HepG2 (cell line): ENCODE data around the gene ZNF445. TPM values are rescaled to one million over a fixed set of nuclear protein-coding genes. Genes with fewer than 3 reads are reported as not detected.

Experiments
- AGO2 ChIP-seq: fragments of 200-400 bp; formaldehyde crosslinking; optimal IDR thresholded peaks from 2 replicates; pipeline ENCODE3; 2017; ENCODE audit warnings: mild to moderate bottlenecking, low read depth, low read length, moderate library complexity
- ESRRA ChIP-seq: sonication (generic); formaldehyde crosslinking; IDR thresholded peaks from 2 replicates; pipeline ENCODE4 v1.5.1; 2020; ENCODE audit warnings: mild to moderate bottlenecking, low read depth, missing genetic modification reagents
- MTF1 ChIP-seq: sonication (generic); formaldehyde crosslinking; IDR thresholded peaks from 2 replicates; pipeline ENCODE4 v1.5.0; 2020; ENCODE audit warnings: missing genetic modification reagents
- PAF1 ChIP-seq: IDR thresholded peaks from 2 replicates; pipeline ENCODE4 v1.6.1; 2016; ENCODE audit warnings: missing genetic modification reagents, missing compliant biosample characterization
- RXRB ChIP-seq: IDR thresholded peaks from 2 replicates; pipeline ENCODE4 v1.6.1; 2016; ENCODE audit warnings: borderline replicate concordance, missing genetic modification reagents, missing compliant biosample characterization
- SCMH1 ChIP-seq: sonication (generic); formaldehyde crosslinking; IDR thresholded peaks from 2 replicates; pipeline ENCODE4 v1.9.0; 2021; ENCODE audit warnings: missing genetic modification reagents, mild to moderate bottlenecking, borderline replicate concordance
- TBX3 ChIP-seq: fragments of 450-650 bp; IDR thresholded peaks from 2 replicates; pipeline ENCODE4 v1.6.1; 2017; ENCODE audit warnings: antibody characterized with exemption, mild to moderate bottlenecking, inconsistent platforms, borderline replicate concordance
- TMF1 ChIP-seq: sonication (generic); formaldehyde crosslinking; IDR thresholded peaks from 2 replicates; pipeline ENCODE4 v1.8.1; 2022; ENCODE audit warnings: low read depth, missing genetic modification reagents
- ZMAT3 ChIP-seq: sonication (generic); formaldehyde crosslinking; conservative IDR thresholded peaks from 2 replicates; pipeline ENCODE4 v1.7.0; 2021; ENCODE audit warnings: missing genetic modification reagents
- ZNF264 ChIP-seq: sonication (generic); formaldehyde crosslinking; IDR thresholded peaks from 2 replicates; pipeline ENCODE4 v1.4.0; 2020; ENCODE audit warnings: missing genetic modification reagents
- ZNF552 ChIP-seq: sonication (generic); formaldehyde crosslinking; IDR thresholded peaks from 2 replicates; pipeline ENCODE4 v1.9.0; 2022; ENCODE audit warnings: missing genetic modification reagents, mild to moderate bottlenecking, borderline replicate concordance
- polyA plus RNA-seq, 8 experiments: library from polyadenylated mRNA; depleted of rRNA in 3 of 8; stranded (reverse) in 7 of 8; unstranded in 1 of 8; fragments of >200 nt; fragmentation: Illumina TruSeq in 4 of 8; extraction: Trizol in 4 of 8; gene quantifications; 2 replicates each; pipeline versions ENCODE4 v1.2.1 to v1.2.3, GENCODE V29; 2011 to 2016; ENCODE audit warnings: low read depth in 4 of 8, missing spikeins in 1 of 8, mixed read lengths in 1 of 8; ENCODE audit not compliant: insufficient read depth in 1 of 8
- total RNA-seq, 5 experiments: library from RNA; depleted of rRNA; stranded (reverse); fragments of >200 nt; fragmentation: Illumina TruSeq; extraction: Trizol; gene quantifications; 2 replicates each; pipeline ENCODE4 v1.2.3, GENCODE V29; 2016; ENCODE audit warnings: low read depth in 1 of 5
- TF ChIP-seq, protein P1 (sequence below): sonication (generic); formaldehyde crosslinking; IDR thresholded peaks from 2 replicates; pipeline ENCODE4 v1.5.1; 2020; ENCODE audit warnings: mild to moderate bottlenecking, missing genetic modification reagents, moderate library complexity
- TF ChIP-seq, protein P2 (sequence below): sonication (generic); formaldehyde crosslinking; IDR thresholded peaks from 2 replicates; pipeline ENCODE4 v1.4.0; 2020; ENCODE audit warnings: missing genetic modification reagents, borderline replicate concordance
- TF ChIP-seq, protein P3 (sequence below): sonication (generic); formaldehyde crosslinking; IDR thresholded peaks from 2 replicates; pipeline ENCODE4 v1.5.0; 2020; ENCODE audit warnings: mild to moderate bottlenecking, missing genetic modification reagents
- TF ChIP-seq, protein P4 (sequence below): IDR thresholded peaks from 2 replicates; pipeline ENCODE4 v1.6.1; 2016; ENCODE audit warnings: control low read depth
- TF ChIP-seq, protein P5 (sequence below): sonication (generic); IDR thresholded peaks from 2 replicates; pipeline ENCODE4 v1.6.1; 2016; ENCODE audit warnings: low read depth, borderline replicate concordance

Gene ZNF445
- total and polyA plus RNA-seq, 2 of the 13 experiments (the other 11 are each of a cell fraction or from before 2014, with no cell fraction given), result 4.4 to 10.3 TPM

DNA sequence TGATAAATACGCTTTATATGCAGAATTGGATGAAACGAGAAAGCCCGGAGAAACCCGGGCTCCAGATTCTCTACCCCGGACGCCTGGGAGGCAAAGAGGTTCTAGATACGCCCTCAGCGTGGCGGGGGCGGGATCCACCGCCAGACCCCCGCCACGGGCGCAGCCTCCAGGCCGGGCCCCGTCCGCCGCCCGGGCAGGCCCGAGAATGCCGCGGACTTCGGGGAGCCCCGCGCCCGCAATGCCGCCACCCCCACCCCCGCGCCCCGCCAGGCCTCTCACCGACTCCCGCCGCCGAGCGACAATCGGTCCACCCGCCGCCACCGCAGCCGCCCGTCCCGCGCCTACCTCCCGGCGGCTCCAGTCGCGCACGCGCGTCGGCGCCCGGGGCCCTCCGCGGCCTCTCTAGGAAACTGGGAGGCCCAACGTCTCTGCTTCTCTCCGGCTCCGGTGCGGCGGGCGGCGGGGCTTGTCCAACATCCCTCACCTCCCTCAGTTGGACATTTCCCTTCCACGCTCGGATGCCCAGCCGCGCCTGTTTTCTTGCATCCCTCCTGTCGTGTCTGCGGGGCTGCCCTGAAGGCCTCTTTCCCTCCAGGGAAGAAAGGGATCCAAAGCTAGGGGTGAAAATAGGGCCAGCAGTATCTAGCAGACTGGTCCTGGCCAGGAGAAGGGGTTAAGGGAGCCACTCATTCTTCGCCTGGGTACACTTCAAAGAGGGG is at the start of gene ZNF445 (continued):
- peak; percentile 65 for TF ChIP-seq AGO2
- TF ChIP-seq ZNF552 (CRISPR knock-in tag), result no peak
- TF ChIP-seq, protein P1, sequence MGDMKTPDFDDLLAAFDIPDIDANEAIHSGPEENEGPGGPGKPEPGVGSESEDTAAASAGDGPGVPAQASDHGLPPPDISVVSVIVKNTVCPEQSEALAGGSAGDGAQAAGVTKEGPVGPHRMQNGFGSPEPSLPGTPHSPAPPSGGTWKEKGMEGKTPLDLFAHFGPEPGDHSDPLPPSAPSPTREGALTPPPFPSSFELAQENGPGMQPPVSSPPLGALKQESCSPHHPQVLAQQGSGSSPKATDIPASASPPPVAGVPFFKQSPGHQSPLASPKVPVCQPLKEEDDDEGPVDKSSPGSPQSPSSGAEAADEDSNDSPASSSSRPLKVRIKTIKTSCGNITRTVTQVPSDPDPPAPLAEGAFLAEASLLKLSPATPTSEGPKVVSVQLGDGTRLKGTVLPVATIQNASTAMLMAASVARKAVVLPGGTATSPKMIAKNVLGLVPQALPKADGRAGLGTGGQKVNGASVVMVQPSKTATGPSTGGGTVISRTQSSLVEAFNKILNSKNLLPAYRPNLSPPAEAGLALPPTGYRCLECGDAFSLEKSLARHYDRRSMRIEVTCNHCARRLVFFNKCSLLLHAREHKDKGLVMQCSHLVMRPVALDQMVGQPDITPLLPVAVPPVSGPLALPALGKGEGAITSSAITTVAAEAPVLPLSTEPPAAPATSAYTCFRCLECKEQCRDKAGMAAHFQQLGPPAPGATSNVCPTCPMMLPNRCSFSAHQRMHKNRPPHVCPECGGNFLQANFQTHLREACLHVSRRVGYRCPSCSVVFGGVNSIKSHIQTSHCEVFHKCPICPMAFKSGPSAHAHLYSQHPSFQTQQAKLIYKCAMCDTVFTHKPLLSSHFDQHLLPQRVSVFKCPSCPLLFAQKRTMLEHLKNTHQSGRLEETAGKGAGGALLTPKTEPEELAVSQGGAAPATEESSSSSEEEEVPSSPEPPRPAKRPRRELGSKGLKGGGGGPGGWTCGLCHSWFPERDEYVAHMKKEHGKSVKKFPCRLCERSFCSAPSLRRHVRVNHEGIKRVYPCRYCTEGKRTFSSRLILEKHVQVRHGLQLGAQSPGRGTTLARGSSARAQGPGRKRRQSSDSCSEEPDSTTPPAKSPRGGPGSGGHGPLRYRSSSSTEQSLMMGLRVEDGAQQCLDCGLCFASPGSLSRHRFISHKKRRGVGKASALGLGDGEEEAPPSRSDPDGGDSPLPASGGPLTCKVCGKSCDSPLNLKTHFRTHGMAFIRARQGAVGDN (CRISPR knock-in tag), result peak; percentile 82
- TF ChIP-seq ZMAT3, result no peak
- TF ChIP-seq, protein P2, sequence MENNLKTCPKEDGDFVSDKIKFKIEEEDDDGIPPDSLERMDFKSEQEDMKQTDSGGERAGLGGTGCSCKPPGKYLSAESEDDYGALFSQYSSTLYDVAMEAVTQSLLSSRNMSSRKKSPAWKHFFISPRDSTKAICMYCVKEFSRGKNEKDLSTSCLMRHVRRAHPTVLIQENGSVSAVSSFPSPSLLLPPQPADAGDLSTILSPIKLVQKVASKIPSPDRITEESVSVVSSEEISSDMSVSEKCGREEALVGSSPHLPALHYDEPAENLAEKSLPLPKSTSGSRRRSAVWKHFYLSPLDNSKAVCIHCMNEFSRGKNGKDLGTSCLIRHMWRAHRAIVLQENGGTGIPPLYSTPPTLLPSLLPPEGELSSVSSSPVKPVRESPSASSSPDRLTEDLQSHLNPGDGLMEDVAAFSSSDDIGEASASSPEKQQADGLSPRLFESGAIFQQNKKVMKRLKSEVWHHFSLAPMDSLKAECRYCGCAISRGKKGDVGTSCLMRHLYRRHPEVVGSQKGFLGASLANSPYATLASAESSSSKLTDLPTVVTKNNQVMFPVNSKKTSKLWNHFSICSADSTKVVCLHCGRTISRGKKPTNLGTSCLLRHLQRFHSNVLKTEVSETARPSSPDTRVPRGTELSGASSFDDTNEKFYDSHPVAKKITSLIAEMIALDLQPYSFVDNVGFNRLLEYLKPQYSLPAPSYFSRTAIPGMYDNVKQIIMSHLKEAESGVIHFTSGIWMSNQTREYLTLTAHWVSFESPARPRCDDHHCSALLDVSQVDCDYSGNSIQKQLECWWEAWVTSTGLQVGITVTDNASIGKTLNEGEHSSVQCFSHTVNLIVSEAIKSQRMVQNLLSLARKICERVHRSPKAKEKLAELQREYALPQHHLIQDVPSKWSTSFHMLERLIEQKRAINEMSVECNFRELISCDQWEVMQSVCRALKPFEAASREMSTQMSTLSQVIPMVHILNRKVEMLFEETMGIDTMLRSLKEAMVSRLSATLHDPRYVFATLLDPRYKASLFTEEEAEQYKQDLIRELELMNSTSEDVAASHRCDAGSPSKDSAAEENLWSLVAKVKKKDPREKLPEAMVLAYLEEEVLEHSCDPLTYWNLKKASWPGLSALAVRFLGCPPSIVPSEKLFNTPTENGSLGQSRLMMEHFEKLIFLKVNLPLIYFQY (CRISPR knock-in tag), result no peak
- no peak for TF ChIP-seq TMF1 (CRISPR knock-in tag)
- TF ChIP-seq, protein P3, sequence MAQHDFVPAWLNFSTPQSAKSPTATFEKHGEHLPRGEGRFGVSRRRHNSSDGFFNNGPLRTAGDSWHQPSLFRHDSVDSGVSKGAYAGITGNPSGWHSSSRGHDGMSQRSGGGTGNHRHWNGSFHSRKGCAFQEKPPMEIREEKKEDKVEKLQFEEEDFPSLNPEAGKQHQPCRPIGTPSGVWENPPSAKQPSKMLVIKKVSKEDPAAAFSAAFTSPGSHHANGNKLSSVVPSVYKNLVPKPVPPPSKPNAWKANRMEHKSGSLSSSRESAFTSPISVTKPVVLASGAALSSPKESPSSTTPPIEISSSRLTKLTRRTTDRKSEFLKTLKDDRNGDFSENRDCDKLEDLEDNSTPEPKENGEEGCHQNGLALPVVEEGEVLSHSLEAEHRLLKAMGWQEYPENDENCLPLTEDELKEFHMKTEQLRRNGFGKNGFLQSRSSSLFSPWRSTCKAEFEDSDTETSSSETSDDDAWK (CRISPR knock-in tag), result no peak
- TF ChIP-seq SCMH1, result no peak
- no peak for TF ChIP-seq MTF1
- no peak for TF ChIP-seq RXRB
- no peak for TF ChIP-seq TBX3
- no peak for TF ChIP-seq ZNF264 (CRISPR knock-in tag)
- TF ChIP-seq PAF1, result no peak
- TF ChIP-seq, protein P4, sequence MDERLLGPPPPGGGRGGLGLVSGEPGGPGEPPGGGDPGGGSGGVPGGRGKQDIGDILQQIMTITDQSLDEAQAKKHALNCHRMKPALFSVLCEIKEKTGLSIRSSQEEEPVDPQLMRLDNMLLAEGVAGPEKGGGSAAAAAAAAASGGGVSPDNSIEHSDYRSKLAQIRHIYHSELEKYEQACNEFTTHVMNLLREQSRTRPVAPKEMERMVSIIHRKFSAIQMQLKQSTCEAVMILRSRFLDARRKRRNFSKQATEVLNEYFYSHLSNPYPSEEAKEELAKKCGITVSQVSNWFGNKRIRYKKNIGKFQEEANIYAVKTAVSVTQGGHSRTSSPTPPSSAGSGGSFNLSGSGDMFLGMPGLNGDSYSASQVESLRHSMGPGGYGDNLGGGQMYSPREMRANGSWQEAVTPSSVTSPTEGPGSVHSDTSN (CRISPR knock-in tag), result no peak
- no peak for TF ChIP-seq ESRRA
- TF ChIP-seq, protein P5, sequence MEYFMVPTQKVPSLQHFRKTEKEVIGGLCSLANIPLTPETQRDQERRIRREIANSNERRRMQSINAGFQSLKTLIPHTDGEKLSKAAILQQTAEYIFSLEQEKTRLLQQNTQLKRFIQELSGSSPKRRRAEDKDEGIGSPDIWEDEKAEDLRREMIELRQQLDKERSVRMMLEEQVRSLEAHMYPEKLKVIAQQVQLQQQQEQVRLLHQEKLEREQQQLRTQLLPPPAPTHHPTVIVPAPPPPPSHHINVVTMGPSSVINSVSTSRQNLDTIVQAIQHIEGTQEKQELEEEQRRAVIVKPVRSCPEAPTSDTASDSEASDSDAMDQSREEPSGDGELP, result no peak
